Thoracic aorta (tissue), 2 donors: ENCODE results near the gene NLGN1. TPM values are rescaled to one million over a fixed set of nuclear protein-coding genes. Genes with fewer than 3 reads are reported as not detected.

Experiments used
- ATAC-seq: fragments of 150-250 bp; one replicate; pipeline ENCODE4 v1.8.0; 2017; ENCODE audit warnings: low read depth; ENCODE audit not compliant: insufficient number of reproducible peaks, low FRiP score
- DNase-seq: peaks from one replicate; pipeline ENCODE4 v3.0.0-alpha.2; 2020; ENCODE audit warnings: low spot score
- H3K27ac ChIP-seq, 2 donors: fragments of 200-600 bp; sonication (generic); 1 replicate in 1 of 2; 2 replicates in 1 of 2; pipeline ENCODE4 v1.5.1; 2016; ENCODE audit warnings: mild to moderate bottlenecking in 2 of 2, moderate library complexity in 2 of 2
- H3K27me3 ChIP-seq: fragments of 200-600 bp; sonication (generic); replicated peaks from 2 replicates; pipeline ENCODE4 v1.6.0; 2016; ENCODE audit warnings: mild to moderate bottlenecking; ENCODE audit not compliant: insufficient read depth
- H3K36me3 ChIP-seq: fragments of 200-600 bp; sonication (generic); one replicate; pipeline ENCODE4 v1.5.1; 2016
- H3K4me1 ChIP-seq, 2 donors: fragments of 200-600 bp; sonication (generic); 1 replicate in 1 of 2; 2 replicates in 1 of 2; pipeline versions ENCODE4 v1.5.1 to v1.6.0; 2016; ENCODE audit warnings: low read depth in 2 of 2, mild to moderate bottlenecking in 1 of 2; ENCODE audit not compliant: control insufficient read depth in 1 of 2
- H3K4me3 ChIP-seq: fragments of 200-600 bp; sonication (generic); 2 replicates; pipeline ENCODE4 v1.5.1; 2016; ENCODE audit warnings: mild to moderate bottlenecking
- H3K9me3 ChIP-seq: fragments of 200-600 bp; sonication (generic); 2 replicates; pipeline ENCODE4 v1.5.1; 2016
- total RNA-seq, 2 donors: library from RNA; depleted of rRNA; stranded (reverse); fragments of >200 nt; gene quantifications; one replicate each; pipeline versions ENCODE4 v1.1.0 to v1.2.3, GENCODE V29; 2016
- TF ChIP-seq, protein P1 (sequence below): fragments of 200-600 bp; sonication (generic); IDR thresholded peaks from one replicate; pipeline ENCODE4 v1.5.1; 2019; ENCODE audit warnings: antibody characterized with exemption

Gene NLGN1
- total RNA-seq, 2 donors from 2014 or later = 17.8 to 18.3 TPM

- Histone ChIP-seq H3K36me3 (no peaks in the 10 kb centered on the region), H3K9me3 (no peaks in the 10 kb centered on the region), H3K4me1 (peaks cover 0 to 6% of the 10 kb centered on the region in 2 donors), H3K4me3 (no peak overlapping the region), H3K27ac (no peak overlapping the region), H3K27me3 (no peaks in the 10 kb centered on the region)
- no peak for DNase-seq
- no peak for ATAC-seq
- TF ChIP-seq, protein P1, sequence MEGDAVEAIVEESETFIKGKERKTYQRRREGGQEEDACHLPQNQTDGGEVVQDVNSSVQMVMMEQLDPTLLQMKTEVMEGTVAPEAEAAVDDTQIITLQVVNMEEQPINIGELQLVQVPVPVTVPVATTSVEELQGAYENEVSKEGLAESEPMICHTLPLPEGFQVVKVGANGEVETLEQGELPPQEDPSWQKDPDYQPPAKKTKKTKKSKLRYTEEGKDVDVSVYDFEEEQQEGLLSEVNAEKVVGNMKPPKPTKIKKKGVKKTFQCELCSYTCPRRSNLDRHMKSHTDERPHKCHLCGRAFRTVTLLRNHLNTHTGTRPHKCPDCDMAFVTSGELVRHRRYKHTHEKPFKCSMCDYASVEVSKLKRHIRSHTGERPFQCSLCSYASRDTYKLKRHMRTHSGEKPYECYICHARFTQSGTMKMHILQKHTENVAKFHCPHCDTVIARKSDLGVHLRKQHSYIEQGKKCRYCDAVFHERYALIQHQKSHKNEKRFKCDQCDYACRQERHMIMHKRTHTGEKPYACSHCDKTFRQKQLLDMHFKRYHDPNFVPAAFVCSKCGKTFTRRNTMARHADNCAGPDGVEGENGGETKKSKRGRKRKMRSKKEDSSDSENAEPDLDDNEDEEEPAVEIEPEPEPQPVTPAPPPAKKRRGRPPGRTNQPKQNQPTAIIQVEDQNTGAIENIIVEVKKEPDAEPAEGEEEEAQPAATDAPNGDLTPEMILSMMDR = no peak
These were observed 226.5 kb downstream of the NLGN1 start for GRCh38 chr3:173624086-173624485.

DNA sequence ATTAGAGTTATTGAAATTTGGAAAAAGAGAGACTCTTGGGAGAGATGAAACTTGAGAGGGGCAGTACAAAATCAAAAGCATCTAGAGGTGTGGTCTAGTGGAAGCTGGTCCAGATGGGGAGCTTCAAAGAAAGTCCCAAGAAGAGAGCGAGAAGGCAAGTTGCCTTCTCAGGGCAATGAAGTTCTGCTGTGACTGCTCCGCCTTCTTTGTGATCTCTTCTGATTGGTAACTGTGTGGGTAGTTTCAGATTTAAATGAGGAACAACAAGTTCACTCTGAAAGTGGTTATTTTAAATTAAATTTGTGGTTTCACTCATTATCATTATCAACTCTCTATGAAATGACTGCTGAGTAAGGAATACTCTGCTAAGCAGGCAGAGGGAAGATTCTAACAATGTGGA is 233.3 kb downstream of the NLGN1 start:
- ATAC-seq = no peak
- peaks cover 15 to 18% of the 10 kb centered on the region in 2 donors for H3K4me1 ChIP-seq
- TF ChIP-seq, protein P1 = no peak
- no peak overlapping the region for H3K4me3 ChIP-seq
- H3K9me3 ChIP-seq = no peaks in the 10 kb centered on the region
- H3K27me3 ChIP-seq = no peaks in the 10 kb centered on the region
- DNase-seq = no peak
- no peak overlapping the region for H3K27ac ChIP-seq
- H3K36me3 ChIP-seq = no peaks in the 10 kb centered on the region

DNA sequence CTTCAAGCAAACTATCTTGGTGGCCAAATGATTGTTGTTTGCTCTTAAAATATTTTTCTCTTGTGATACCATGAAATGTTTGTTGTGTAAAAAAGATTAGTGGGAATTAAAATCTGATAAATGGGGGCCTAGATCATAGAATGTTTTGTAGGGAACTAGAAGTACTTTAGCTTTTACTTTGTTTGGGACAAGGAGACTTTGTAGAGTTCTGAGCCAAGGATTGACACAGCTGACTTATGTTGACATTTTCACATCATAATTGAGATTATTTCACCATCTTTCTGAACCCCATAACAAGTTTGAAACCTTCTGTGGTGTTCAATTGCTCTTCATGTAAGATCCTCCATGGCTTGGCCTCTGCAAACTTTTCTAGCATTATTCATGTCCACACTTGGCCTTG is 235.4 kb downstream of the NLGN1 start:
- TF ChIP-seq, protein P1 = no peak
- ATAC-seq (no peak), DNase-seq (no peak)
- Histone ChIP-seq H3K27ac (no peak overlapping the region), H3K27me3 (no peaks in the 10 kb centered on the region), H3K9me3 (no peaks in the 10 kb centered on the region), H3K4me1 (peaks cover 18 to 24% of the 10 kb centered on the region in 2 donors), H3K36me3 (no peaks in the 10 kb centered on the region), H3K4me3 (no peak overlapping the region)

GRCh38 chr3:173635826-173636225 is 238.3 kb downstream of the NLGN1 start:
- ATAC-seq = no peak
- TF ChIP-seq, protein P1 = no peak
- Histone ChIP-seq H3K9me3 (no peaks in the 10 kb centered on the region), H3K4me3 (no peak overlapping the region), H3K36me3 (no peaks in the 10 kb centered on the region), H3K27me3 (no peaks in the 10 kb centered on the region), H3K27ac (no peak overlapping the region), H3K4me1 (peaks cover 18 to 23% of the 10 kb centered on the region in 2 donors)
- no peak for DNase-seq

GRCh38 chr3:173639098-173639497 is 241.6 kb downstream of the NLGN1 start:
- no peak overlapping the region for H3K27ac ChIP-seq
- H3K4me1 ChIP-seq = peaks cover 18 to 23% of the 10 kb centered on the region in 2 donors
- DNase-seq (no peak), ATAC-seq (no peak)
- no peaks in the 10 kb centered on the region for H3K27me3 ChIP-seq
- no peak overlapping the region for H3K4me3 ChIP-seq
- TF ChIP-seq, protein P1 = no peak
- H3K36me3 ChIP-seq = no peaks in the 10 kb centered on the region
- H3K9me3 ChIP-seq = no peaks in the 10 kb centered on the region
